ENCODE data around the gene LRRC45.

GRCh38 chr17:82078433-82078832 is 55.3 kb downstream of the LRRC45 start:
- TF ChIP-seq EP300 (IDR thresholded peaks at IDR 0.05), result no peak
- TF ChIP-seq POLR2A (IDR thresholded peaks at IDR 0.05), result no peak
- TF ChIP-seq CTCF (IDR thresholded peaks at IDR 0.05), result no peak

Measured in stomach (tissue), 4 donors.